Lung microvascular endothelial cell (primary cell): ENCODE results near the gene MAN1C1. TPM values are rescaled to one million over a fixed set of nuclear protein-coding genes. Genes with fewer than 3 reads are reported as not detected.

Source experiments
- DNase-seq, 2 donors: peaks; one replicate each; pipeline versions ENCODE4 v3.0.0 to v3.0.0-alpha.2; 2010; ENCODE audit warnings: low read depth in 2 of 2
- total RNA-seq: library from RNA; depleted of rRNA; stranded (reverse); fragments of >200 nt; gene quantifications from 2 replicates; pipeline ENCODE4 v1.2.1, GENCODE V29; 2014

MAN1C1 gene
- total RNA-seq: 0.22 and 0.79 TPM in 2 replicates

- peak; percentile 79 to 86 for DNase-seq
Measured at GRCh38 chr1:25616095-25616986, at the start of gene MAN1C1. Gene MAN1C1 (plus strand): TSS chr1:25616791. CDS start chr1:25617798, 1,007 bp downstream.

- no peak for DNase-seq
Measured at GRCh38 chr1:25567710-25568089, 48.9 kb upstream of the MAN1C1 start.

DNA sequence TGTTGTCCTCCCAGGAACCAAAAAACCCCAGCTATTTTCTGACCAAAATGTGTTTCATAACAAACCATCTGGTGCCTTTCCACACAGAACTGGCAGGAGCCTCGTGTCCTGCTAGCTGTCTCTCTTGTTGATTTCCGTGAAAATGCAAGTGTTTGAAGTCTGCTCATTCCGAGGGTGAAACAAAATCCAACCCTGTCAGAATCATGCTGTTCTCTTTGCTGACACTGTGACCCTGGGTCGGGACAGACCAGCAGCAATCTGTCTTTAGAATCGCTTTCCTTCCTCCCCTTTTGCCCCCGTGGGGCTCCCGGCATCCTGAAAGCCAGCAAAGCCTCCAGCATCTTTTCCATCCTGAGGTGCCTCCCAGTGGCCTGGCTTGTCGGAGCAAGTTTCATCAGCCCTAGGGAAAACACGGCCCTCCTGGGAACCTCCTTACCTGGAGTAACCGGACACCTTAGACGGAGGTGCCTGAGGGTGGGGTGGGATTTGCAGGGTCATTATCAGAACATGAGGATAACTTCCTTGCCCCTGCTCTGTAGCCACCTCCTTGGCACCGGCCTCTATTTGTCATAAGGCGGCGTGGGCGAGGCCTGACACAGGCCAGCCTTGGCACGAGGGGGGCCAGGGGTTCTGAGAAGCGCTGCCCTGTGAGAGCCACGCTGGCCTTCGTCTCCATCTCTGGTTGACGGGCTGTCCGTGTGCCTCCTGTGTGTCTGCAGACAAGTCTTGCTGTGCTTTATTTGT, 48.3 kb upstream of the MAN1C1 start:
- DNase-seq: peak in 1 of 2 donors; percentile 23

GRCh38 chr1:25568834-25569596, 47.6 kb upstream of the MAN1C1 start:
- peak in 1 of 2 donors; percentile 58 for DNase-seq

GRCh38 chr1:25569597-25570396, 46.8 kb upstream of the MAN1C1 start:
- DNase-seq: no peak

DNA sequence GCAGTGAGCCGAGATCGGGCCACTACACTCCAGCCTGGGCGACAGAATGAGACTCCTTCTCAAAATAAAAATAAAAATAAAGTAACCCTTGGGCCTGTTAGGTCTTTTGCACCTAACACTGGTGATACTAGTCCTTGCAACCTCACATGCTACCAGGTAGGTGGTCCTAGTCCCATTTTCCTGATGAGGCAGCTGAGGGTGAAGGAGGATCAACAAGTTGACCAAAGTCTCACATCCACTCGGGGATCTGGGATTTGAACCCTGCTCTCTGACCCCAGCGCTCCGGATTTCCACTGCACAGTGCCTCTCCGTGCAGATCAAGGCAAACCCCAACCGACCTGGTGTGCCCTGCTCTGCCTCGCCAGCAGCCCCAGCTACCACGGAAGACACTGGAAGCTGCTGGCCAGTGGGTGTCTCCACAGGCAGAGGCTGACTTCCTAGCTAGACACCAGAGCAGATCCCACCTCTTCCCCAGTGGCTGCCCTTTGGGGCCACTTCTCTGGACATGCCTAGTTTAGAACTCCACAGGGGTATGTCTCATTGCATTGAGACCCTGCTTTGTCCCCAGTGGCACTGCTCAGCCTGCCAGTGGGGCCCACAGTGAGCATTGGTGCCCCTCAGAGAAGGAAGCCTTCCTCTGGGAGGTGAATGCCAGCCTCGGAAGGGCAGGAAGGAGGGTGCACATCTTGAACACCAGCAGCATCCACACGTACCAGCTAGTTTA, 45.6 kb upstream of the MAN1C1 start:
- no peak for DNase-seq

DNA sequence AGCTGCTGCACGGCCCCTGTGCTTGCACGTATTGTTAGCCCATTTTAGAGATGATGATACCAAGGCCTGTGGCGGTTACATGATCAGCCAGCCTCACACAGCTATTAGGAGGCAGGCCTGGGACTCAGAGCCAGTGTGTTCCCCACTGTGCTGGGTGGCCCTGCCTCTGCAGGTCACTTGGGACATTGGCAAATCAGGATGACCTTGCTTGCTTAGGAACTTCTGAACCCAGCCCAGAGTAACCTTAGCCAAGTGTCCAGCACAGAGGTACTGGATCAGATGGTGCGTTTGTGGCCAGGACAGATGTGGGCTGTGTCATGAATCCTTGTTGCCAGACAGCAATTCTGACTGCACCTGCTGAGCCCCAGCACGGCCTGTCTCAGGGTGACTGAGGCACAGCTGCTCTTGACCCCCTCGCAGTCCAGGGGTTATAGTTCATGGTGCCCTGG, 45.0 kb upstream of the MAN1C1 start:
- no peak for DNase-seq

- DNase-seq: no peak
Measured at GRCh38 chr1:25572107-25572506, 44.5 kb upstream of the MAN1C1 start.

GRCh38 chr1:25572708-25573590, 43.6 kb upstream of the MAN1C1 start:
- DNase-seq: peak; percentile 60 to 66

- DNase-seq: no peak
Measured at GRCh38 chr1:25573591-25573930, 43.0 kb upstream of the MAN1C1 start.

- no peak for DNase-seq
Measured at GRCh38 chr1:25573961-25574360, 42.6 kb upstream of the MAN1C1 start.

DNA sequence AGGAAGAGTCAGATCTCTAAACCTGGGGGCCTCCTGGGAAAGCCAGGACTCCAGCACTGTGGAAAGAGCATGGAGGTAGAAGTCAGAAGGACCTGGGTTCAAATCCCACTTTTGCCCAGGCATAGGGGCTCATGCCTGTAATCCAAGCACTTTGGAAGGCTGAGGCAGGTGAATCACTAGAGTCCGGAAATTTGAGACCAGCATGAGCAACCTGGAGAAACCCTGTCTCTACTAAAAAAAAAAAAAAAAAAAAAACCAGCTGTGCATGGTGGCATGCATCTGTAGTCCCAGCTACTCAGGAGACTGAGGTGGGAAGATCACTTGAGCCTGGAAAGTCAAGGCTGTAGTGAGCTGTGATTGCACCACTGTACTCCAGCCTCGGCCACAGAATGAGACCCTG, 41.4 kb upstream of the MAN1C1 start:
- no peak for DNase-seq

DNA sequence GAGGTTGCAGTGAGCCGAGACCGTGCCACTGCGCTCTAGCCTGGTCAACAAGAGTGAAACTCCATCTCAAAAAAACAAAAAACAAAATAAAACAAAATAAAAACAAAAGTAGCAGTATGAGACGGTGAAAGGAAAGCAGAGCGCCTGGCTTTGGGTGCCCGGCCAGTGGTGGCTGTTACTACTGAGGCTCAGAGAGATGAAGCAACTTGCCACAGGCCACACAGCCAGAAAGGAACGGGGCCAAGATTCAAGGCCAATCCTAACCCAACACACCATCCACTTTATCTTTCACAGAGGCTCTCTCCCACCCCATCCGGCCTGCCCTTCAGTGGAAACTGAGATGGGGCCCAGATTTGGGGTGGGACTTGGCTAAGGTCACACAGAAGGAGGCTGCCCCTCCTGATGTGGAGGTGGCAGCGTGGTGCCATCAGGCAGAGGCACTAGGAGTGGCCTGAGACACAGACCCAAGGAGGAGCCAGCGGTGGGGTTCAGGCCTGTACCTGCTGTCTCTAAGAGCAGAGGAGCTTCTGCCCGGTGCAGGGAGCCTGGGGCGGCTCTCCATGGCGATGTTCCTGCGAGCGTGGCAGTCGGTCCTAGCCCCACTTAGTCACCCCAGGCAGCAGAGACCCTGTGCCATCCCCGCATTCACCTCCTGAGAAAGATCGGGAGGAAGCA, 40.0 kb upstream of the MAN1C1 start:
- DNase-seq: no peak

GRCh38 chr1:25577134-25577920, 39.3 kb upstream of the MAN1C1 start:
- no peak for DNase-seq

DNA sequence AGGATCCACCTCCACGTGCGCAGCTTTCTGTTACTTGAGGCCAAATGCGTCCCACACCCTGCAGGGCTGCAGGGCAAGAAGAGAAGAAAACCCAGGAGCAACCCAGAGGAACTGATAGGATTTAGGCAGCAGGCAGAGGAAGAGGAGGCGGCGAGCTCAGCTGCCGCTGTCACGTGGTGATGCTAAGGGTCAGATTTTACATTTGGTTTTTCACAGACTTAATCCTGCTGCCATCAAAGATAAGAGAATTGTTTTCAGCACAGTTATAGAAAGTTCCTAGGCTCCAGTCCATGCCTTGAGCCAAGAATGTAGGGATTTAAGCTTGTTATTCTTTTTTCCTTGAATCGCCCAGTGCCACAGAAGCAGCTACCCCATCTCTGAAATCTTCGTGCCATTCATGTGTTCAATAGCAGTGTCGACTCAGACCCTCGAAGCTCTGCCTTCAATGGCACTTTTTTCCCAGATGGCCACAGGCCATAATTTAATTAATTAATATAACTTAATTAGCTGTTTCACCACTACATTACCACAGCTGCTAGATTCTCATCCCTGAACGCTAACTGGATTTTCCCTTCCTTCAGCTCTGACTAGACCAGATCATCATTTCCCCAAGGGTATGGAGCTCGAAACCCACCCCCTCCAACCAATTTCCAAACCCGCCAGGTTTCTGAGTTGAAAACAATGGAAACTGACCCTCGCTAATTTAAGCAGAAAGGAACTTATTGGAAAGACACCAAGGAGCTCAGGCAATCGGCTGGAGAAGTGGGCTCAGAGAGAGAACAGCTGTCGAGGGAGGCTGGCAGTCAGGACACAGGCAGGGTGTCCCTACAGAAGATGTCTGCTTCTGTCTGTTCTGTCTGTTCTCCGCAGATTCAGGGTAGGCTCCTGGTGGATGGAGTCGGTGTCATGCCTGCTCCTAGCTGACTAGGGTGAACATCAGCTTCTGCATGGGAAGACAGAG, 37.0 kb upstream of the MAN1C1 start:
- DNase-seq: no peak

DNA sequence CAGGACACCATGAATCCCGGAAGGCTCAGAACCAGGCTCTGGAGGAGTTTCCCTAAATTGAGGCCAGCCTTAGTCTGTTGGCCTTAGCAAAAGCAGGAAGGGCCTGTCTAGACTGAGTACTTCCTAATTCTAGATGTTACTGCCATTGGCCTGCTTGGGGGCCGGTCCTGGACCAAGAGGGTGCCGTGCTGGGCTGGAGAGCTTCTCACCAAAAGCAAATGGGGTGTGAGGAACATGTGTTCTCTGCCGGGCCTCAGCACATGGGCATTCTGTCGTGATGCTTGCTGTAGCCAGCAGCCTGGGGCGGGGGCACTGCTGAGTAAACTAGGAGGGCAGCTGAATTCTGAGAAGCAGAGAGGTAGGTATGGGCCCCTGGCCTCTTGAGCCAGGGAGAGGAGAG, 35.7 kb upstream of the MAN1C1 start:
- no peak for DNase-seq

GRCh38 chr1:25581764-25582163, 34.8 kb upstream of the MAN1C1 start:
- no peak for DNase-seq
